Measurements from ENCODE around the gene SYT5. TPM values are rescaled to one million over a fixed set of nuclear protein-coding genes. Genes with fewer than 3 reads are reported as not detected.

SYT5 gene
- total and polyA plus RNA-seq, 2 experiments from 2014 or later = 0.12 TPM; not detected in 1

GRCh38 chr19:55133639-55134444 is 46.2 kb downstream of the SYT5 start:
- Histone ChIP-seq H3K36me3 (no peaks in the 10 kb centered on the region), H3K9me3 (ENCODE audit: low read depth) (no peaks in the 10 kb centered on the region), H3K4me3 (no peak overlapping the region), H3K27ac (no peak overlapping the region), H3K27me3 (no peaks in the 10 kb centered on the region), H3K4me1 (ENCODE audit: low read depth) (no peaks in the 10 kb centered on the region)
- no peak for TF ChIP-seq CTCF (IDR thresholded peaks at IDR 0.05; ENCODE audit: low read depth, low read length)
- no peak for DNase-seq (ENCODE audit: low read depth in 1 of 2, low spot score in 1 of 2)

GRCh38 chr19:55132453-55133129 is 47.5 kb downstream of the SYT5 start:
- Histone ChIP-seq H3K36me3 (no peaks in the 10 kb centered on the region), H3K4me1 (ENCODE audit: low read depth) (no peaks in the 10 kb centered on the region), H3K27ac (no peak overlapping the region), H3K9me3 (ENCODE audit: low read depth) (no peaks in the 10 kb centered on the region), H3K4me3 (no peak overlapping the region), H3K27me3 (no peaks in the 10 kb centered on the region)
- DNase-seq (ENCODE audit: low read depth in 1 of 2, low spot score in 1 of 2) = no peak
- TF ChIP-seq CTCF (IDR thresholded peaks at IDR 0.05; ENCODE audit: low read depth, low read length) = peak; percentile 24

- H3K27me3 ChIP-seq = no peaks in the 10 kb centered on the region
- H3K9me3 ChIP-seq (ENCODE audit: low read depth) = no peaks in the 10 kb centered on the region
- no peak for TF ChIP-seq CTCF (IDR thresholded peaks at IDR 0.05; ENCODE audit: low read depth, low read length)
- H3K27ac ChIP-seq = no peak overlapping the region
- no peak overlapping the region for H3K4me3 ChIP-seq
- no peaks in the 10 kb centered on the region for H3K36me3 ChIP-seq
- H3K4me1 ChIP-seq (ENCODE audit: low read depth) = no peaks in the 10 kb centered on the region
- DNase-seq (ENCODE audit: low read depth in 1 of 2, low spot score in 1 of 2) = no peak
These were observed 48.7 kb downstream of the SYT5 start for GRCh38 chr19:55131421-55131820.

Other genes starting within 250 kb of the SYT5 start
- 1.4 and 1.8 TPM in 2 replicates for gene NLRP7, start 232.8 kb downstream of the SYT5 start, total RNA-seq
- gene NLRP7, start 232.8 kb downstream of the SYT5 start, polyA plus RNA-seq = 0.49 and 0.73 TPM in 2 replicates
- 22.0 and 28.3 TPM in 2 replicates for gene NLRP2, start 213.9 kb downstream of the SYT5 start, total RNA-seq
- 16.8 and 22.9 TPM in 2 replicates for gene NLRP2, start 213.9 kb downstream of the SYT5 start, polyA plus RNA-seq
- gene GP6, start 142.0 kb downstream of the SYT5 start, total RNA-seq = 0.42 and 1.7 TPM in 2 replicates
- gene GP6, start 142.0 kb downstream of the SYT5 start, polyA plus RNA-seq = 0.24 TPM in 1 of 2 replicates, not detected in the other
- gene RDH13, start 117.1 kb downstream of the SYT5 start, total RNA-seq = 31.9 and 41.0 TPM in 2 replicates
- gene RDH13, start 117.1 kb downstream of the SYT5 start, polyA plus RNA-seq = 23.7 and 27.4 TPM in 2 replicates
- 2.0 and 3.9 TPM in 2 replicates for gene EPS8L1, start 104.4 kb downstream of the SYT5 start, total RNA-seq
- gene EPS8L1, start 104.4 kb downstream of the SYT5 start, polyA plus RNA-seq = 1.1 and 1.2 TPM in 2 replicates
- gene PPP1R12C, start 62.7 kb downstream of the SYT5 start, total RNA-seq = 107 and 120 TPM in 2 replicates
- gene PPP1R12C, start 62.7 kb downstream of the SYT5 start, polyA plus RNA-seq = 32.9 and 38.0 TPM in 2 replicates
- 16.1 and 25.0 TPM in 2 replicates for gene TNNT1, start 31.1 kb downstream of the SYT5 start, total RNA-seq
- 34.7 and 35.5 TPM in 2 replicates for gene TNNT1, start 31.1 kb downstream of the SYT5 start, polyA plus RNA-seq
- 64.5 and 78.6 TPM in 2 replicates for gene TNNI3, start 22.6 kb downstream of the SYT5 start, total RNA-seq
- gene TNNI3, start 22.6 kb downstream of the SYT5 start, polyA plus RNA-seq = 49.8 and 85.5 TPM in 2 replicates
- 3.2 and 3.5 TPM in 2 replicates for gene DNAAF3, start 13.7 kb downstream of the SYT5 start, total RNA-seq
- gene DNAAF3, start 13.7 kb downstream of the SYT5 start, polyA plus RNA-seq = 7.6 and 14.3 TPM in 2 replicates
- 3.0 and 6.9 TPM in 2 replicates for gene PTPRH, start 29.2 kb upstream of the SYT5 start, total RNA-seq
- 2.3 TPM in 2 replicates for gene PTPRH, start 29.2 kb upstream of the SYT5 start, polyA plus RNA-seq
- gene TMEM86B, start 48.5 kb upstream of the SYT5 start, total RNA-seq = 4.2 and 4.7 TPM in 2 replicates
- gene TMEM86B, start 48.5 kb upstream of the SYT5 start, polyA plus RNA-seq = 2.6 and 5.3 TPM in 2 replicates
- gene PPP6R1, start 78.7 kb upstream of the SYT5 start, total RNA-seq = 87.9 and 91.7 TPM in 2 replicates
- 98.7 and 101 TPM in 2 replicates for gene PPP6R1, start 78.7 kb upstream of the SYT5 start, polyA plus RNA-seq
- gene HSPBP1, start 99.8 kb upstream of the SYT5 start, total RNA-seq = 47.2 and 77.7 TPM in 2 replicates
- gene HSPBP1, start 99.8 kb upstream of the SYT5 start, polyA plus RNA-seq = 68.9 and 123 TPM in 2 replicates
- gene BRSK1, start 103.7 kb upstream of the SYT5 start, total RNA-seq = 34.4 and 34.7 TPM in 2 replicates
- 3.5 and 5.6 TPM in 2 replicates for gene BRSK1, start 103.7 kb upstream of the SYT5 start, polyA plus RNA-seq
- not detected in 2 replicates for gene TMEM150B, start 145.1 kb upstream of the SYT5 start, total RNA-seq
- gene TMEM150B, start 145.1 kb upstream of the SYT5 start, polyA plus RNA-seq = not detected in 2 replicates
- 58.9 and 82.4 TPM in 2 replicates for gene KMT5C, start 159.6 kb upstream of the SYT5 start, total RNA-seq
- gene KMT5C, start 159.6 kb upstream of the SYT5 start, polyA plus RNA-seq = 63.5 and 81.7 TPM in 2 replicates
- not detected in 2 replicates for gene COX6B2, start 174.4 kb upstream of the SYT5 start, total RNA-seq
- gene COX6B2, start 174.4 kb upstream of the SYT5 start, polyA plus RNA-seq = 0.06 and 0.17 TPM in 2 replicates
- not detected in 2 replicates for gene GARIN5B, start 183.0 kb upstream of the SYT5 start, total RNA-seq
- not detected in 2 replicates for gene GARIN5B, start 183.0 kb upstream of the SYT5 start, polyA plus RNA-seq
- gene IL11, start 190.2 kb upstream of the SYT5 start, total RNA-seq = 0.12 and 0.49 TPM in 2 replicates
- gene IL11, start 190.2 kb upstream of the SYT5 start, polyA plus RNA-seq = 0.72 TPM in 1 of 2 replicates, not detected in the other
- gene TMEM190, start 196.5 kb upstream of the SYT5 start, total RNA-seq = not detected in 2 replicates
- gene TMEM190, start 196.5 kb upstream of the SYT5 start, polyA plus RNA-seq = 0.85 and 1.3 TPM in 2 replicates
- 0.27 and 0.35 TPM in 2 replicates for gene TMEM238, start 204.0 kb upstream of the SYT5 start, total RNA-seq
- 1.7 and 4.0 TPM in 2 replicates for gene TMEM238, start 204.0 kb upstream of the SYT5 start, polyA plus RNA-seq
- gene RPL28, start 205.6 kb upstream of the SYT5 start, total RNA-seq = 757 and 1,325 TPM in 2 replicates
- gene RPL28, start 205.6 kb upstream of the SYT5 start, polyA plus RNA-seq = 273 and 320 TPM in 2 replicates
- 54.2 and 244 TPM in 2 replicates for gene UBE2S, start 227.5 kb upstream of the SYT5 start, total RNA-seq
- gene UBE2S, start 227.5 kb upstream of the SYT5 start, polyA plus RNA-seq = 164 and 471 TPM in 2 replicates

All from cardiac muscle cell (in vitro differentiated cells and primary cell).